ENCODE results near the gene UNKL.

UNKL gene

DNA sequence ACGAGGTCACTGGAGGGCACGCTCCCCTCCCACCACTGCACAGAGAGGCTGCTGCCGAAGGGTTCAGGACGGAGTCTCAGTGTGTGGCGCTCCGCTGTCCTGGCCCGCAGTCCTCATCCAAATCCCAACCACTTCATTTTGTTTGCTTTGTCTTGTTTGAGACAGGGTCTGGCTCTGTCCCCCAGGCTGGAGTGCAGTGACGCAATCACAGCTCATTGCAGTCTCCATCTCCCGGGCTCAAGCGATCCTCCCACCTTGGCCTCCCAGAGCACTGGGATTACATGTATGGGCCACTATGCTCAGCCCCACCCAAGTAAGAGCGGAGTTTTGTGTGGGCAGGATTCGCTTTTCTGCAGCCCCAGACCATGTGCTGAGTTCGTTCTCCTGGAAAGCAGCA is 12.7 kb downstream of the UNKL start:
- no peak for DNase-seq (ENCODE audit: low spot score)

DNA sequence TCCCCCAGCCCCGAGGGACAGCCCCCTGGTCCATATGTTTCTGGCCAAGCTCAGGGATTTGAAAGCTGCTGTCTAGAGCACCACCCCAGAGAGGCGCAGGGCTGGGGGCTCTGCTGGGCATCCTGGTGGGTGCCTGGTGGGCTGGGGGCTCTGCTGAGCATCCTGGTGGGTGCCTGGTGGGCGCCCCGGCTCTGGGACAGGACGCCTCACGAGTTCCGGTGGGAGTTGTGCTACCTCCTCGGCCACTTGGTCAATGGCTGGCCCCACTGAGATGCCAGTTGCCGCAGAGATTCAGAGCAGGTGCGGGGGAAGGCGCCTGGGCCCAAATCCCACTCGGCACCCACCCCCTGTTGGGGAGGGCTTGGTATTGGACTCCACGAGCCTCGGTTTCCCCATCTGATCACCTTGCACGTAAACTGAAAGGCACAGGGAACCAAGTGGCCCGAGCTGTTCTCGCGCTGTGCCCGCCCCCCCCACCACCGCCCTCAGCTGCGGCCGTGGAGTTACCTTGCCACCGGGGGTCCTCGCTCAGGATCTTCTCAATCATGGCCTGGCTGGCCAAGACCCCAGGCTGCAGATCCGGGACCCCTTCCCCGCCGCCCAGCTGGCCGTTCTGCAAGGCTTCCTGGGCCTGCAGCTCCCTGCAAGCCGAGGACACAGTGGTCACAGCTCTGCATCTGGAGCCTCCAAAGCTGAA is 13.3 kb downstream of the UNKL start:
- DNase-seq (ENCODE audit: low spot score): no peak

DNA sequence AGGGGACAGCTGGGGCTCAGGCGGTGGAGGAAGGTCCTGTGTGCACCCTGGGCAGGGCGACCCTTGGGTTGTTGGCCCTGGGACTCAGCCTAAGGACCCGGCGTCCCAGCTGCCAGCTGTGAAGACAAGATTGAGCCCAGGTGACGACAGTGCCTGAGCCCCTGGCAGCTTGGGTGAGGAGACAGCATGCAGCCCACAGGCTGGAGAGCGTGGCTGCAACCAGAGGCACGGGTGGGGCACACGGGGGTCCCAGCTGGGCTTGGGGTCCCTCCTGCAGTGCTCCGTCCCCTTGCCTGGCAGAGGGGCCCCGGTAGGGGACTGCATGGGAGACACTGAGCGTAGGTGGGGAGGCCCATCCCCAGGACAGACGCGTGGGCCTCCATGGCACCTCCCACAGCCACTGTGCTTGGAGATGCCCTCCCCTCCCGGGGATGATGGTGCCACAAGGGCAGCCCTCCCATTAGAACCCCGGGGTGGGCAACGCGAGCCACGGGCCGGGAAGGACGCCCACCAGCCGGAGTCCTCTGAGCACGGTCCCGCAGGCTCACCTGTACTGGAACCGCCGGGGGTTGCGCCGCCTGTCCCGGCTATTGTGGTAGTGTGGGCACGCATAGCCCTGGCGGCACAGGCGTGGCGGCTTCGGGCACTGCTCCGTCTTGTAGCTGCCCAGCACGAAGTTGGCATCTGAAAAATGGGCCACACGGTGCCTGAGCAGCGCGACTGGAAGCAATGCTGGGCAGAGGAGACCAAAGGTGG is 15.5 kb downstream of the UNKL start:
- no peak for DNase-seq (ENCODE audit: low spot score)

DNA sequence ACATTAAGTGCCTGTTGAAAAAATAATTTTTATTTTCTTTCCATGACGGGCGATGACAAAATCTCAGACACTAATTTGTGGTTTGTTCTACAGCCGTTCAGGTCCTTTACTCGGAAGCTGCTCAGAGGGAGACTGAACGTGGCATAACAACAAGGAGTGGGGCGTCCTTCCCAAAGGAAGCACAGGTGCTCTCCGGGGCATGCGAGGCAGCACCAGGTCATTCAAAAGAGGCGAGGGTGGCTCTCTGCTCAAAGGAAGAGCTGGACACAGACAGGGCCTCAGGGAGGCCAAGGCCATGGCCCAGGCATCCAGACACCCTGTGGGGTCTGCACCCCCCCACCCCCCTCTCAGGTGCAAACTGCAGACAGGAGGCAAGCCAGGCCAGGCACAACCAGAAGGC is 16.2 kb downstream of the UNKL start:
- no peak for DNase-seq (ENCODE audit: low spot score)

DNA sequence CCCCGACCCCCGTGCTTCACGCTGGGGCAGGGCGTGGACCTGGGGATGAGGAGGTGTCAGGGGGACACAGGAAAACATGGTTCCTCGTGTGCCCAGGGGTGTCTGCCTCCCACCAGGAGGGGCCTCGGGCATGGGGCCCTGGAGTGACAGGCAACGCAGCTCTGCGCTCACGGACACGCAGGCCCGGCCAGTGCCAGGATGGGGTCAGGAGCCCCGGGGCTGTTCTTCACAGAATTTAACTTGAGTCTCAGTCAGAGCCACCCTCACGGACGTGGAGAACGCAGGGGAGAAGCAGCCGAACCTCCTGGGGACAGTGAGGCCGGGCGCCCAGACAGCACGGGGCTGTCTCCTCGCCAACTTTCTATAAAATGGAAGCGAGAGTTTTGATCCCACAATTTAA is 16.7 kb downstream of the UNKL start:
- DNase-seq (ENCODE audit: low spot score): no peak

DNA sequence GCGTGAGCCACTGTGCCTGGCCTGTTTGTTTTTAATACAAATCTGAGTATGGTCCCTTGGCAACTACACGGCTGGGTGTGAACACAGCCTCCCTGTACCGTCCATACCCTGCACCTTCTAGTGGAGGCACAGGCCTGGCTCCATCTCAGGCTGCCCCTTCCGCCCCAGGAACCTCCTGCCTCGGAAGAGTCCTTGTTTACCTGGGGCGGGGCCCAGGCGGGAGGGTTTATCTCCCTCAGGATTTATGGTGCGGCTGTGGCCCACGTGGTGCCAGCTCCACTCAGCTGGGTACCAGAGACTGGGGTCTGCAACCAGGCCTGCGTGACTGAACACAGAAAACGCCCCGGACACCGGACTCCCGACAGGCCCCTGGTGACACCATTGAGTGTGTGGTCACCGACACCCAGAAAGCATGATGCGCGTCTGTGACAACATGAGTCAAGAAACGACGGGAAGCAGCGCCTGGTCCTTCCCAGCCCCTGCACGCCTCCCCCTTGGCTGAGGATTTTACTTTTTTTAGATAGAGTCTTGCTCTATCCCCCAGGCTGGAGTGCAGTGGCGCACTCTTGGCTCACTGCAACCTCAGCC is 19.0 kb downstream of the UNKL start:
- no peak for DNase-seq (ENCODE audit: low spot score)

GRCh38 chr16:1394367-1394951 is 20.0 kb downstream of the UNKL start:
- DNase-seq (ENCODE audit: low spot score): no peak

DNA sequence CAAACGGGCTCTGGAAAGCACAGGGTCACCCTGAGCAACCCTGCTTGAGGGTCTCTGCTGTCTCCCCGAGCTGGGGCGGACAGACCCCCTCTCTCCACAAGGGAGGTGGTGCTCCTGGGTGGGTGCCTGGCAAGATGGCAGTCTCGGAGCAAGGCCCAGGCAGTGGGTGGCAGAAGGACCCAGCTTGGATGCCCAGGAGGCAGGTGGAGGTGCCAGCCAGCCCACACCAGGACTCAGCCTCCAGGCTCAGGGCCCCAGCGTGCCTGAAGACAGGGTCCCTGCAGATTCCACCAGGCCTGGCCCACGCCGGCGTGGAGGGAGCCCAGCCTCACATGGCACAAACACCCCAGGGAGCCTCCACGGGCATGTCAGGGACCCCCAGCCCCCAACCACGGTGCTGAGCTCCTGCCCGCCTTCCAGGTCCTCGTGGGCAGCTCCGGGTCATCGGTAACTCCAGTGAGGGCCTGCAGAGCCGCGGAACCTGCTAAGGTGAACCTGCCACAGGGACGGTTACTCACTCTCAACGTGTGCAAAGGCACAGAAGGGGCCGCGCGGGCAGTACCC is 20.8 kb downstream of the UNKL start:
- DNase-seq (ENCODE audit: low spot score): no peak

DNA sequence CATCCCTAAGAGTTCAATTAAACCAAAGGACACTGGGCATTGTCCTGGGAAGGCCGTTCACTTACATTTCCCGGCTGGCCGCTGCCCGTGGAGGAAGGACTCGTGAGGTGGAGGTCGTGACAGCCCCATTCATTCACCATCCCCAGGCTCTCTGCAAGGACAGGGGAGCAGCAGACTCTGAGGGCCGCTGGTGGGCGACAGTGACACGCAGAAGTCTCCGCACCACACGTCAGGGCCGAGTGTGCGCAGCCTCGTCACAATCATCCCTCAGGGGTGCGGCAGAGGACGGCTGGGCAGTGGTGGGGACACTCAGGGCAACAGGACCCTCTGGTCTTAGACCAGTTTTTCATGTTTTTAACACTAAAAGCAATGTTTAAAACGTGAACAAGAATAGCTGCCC is 21.7 kb downstream of the UNKL start:
- no peak for DNase-seq (ENCODE audit: low spot score)

DNA sequence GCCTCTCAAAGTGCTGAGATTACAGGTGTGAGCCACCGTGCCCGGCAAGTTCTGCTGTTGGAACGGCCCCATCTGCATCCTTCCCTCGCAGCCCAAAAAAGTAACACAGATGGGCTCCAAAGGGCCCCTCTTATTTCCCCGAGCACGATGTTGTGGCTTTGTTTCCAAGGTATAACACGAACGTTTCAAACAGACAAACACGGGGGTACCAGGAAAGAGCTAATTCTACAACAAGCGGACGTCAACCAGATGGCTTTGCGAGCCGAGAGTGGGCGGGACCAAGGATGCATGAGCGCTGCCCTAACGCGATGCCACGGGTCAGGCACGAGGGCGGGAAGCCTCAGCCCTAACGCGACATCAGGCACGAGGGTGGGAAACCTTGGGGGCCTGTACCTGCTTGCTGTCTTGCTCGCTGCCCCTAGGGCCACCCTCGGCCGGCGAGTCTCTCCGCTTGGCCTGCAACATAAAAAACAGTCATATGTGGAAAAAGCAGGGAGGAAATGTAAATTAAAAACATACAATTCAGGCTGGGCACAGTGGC is 24.2 kb downstream of the UNKL start:
- DNase-seq (ENCODE audit: low spot score): no peak

GRCh38 chr16:1389762-1390161 is 24.7 kb downstream of the UNKL start:
- no peak for DNase-seq (ENCODE audit: low spot score)

GRCh38 chr16:1387331-1387730 is 27.2 kb downstream of the UNKL start:
- no peak for DNase-seq (ENCODE audit: low spot score)

- DNase-seq (ENCODE audit: low spot score): no peak
Observed at GRCh38 chr16:1385232-1385631, 29.3 kb downstream of the UNKL start.

- DNase-seq (ENCODE audit: low spot score): no peak
Observed at GRCh38 chr16:1383556-1383955, 30.9 kb downstream of the UNKL start.

DNA sequence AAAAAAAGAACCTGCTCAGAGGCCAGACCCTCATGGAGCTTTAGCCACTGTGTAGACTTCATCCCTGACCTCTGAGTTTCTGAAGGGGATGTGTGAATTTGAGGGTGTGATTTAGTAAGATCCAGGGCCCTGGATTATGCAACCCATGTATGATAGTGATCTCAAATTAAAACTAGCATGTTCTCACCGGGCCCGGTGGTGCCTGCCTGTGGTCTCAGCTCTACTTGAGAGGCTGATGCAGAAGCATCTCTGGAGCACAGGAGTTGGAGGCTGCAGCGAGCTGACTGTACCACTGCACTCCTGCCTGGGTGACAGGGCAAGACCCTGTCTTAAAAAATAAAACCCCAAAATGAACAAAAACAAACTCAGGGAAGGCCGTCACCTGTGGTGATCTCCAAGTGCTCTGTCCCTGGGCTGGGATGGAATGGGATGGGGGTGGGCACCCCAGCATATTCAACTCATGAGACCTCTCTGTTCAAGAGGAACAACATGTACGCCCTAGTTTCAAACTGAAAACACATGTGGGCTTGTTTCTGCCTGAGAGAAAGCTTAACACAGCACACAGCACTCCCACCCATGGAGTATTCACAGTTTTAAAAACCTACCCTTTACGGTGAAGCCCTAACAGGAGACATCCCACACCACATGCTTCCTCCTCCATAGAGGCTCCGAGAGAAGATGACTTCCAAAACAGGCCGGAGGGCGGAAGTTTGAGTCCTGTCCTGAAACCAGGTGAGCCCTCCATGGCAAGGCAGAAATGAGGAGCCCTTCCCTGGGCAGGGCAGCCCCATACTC is 32.7 kb downstream of the UNKL start:
- no peak for DNase-seq (ENCODE audit: low spot score)

DNA sequence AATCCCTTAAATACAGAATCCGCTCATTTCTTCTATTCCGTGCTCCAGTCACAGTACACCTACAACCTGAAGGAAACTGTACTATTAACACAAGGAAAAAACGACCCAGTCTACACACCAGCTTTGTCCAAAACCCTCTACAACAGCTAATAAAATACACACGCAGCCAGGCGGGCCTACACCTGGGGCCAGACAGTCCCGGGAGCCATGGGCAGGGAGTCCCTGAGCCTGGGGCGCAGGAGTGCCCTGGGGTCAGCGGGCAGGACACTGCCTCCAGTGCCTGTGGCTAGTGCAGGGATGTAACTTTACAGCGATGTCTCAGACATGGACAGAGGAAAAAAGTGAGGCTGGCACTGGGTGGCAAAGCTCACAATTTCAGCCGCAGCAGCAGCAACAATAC is 34.3 kb downstream of the UNKL start:
- no peak for DNase-seq (ENCODE audit: low spot score)

- peak; percentile 56 for DNase-seq (ENCODE audit: low spot score)
Observed at GRCh38 chr16:1379304-1380076, 35.0 kb downstream of the UNKL start.

GRCh38 chr16:1378804-1379303 is 35.6 kb downstream of the UNKL start:
- DNase-seq (ENCODE audit: low spot score): peak; percentile 69

DNA sequence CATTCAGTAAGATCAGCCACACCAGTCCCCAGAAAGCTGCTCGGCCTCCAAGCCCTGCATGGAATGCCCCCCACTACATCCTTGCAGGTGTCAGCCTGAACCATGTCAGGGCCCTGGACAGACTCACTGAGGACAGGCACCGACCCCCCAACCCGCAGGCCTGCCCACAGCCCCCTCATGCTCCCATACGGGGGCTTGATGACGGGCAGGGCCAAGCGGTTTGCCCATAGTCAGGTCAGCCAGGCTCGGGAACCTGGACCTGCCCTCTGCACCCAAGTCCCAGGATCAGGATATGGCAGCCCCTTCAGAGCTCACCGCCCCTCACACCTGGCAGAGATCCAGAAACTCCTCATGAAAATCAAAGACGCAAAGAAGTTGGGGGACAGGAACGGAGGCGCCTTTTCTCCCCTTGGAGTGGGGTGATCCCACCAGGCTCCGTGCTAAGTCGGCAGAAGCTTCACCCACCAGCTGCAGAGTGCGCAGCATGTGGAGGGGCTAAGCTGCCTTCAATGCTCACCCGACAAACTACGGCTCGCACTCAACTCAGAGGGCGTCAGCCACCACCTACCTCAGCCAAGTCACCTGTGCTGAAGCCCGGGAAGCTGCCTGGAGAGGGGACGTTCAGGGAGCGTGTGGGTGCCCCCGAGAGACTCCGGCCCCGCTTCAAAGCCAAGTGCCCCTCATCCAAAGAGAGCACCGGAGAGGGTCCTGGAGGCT is 36.3 kb downstream of the UNKL start:
- no peak for DNase-seq (ENCODE audit: low spot score)

DNA sequence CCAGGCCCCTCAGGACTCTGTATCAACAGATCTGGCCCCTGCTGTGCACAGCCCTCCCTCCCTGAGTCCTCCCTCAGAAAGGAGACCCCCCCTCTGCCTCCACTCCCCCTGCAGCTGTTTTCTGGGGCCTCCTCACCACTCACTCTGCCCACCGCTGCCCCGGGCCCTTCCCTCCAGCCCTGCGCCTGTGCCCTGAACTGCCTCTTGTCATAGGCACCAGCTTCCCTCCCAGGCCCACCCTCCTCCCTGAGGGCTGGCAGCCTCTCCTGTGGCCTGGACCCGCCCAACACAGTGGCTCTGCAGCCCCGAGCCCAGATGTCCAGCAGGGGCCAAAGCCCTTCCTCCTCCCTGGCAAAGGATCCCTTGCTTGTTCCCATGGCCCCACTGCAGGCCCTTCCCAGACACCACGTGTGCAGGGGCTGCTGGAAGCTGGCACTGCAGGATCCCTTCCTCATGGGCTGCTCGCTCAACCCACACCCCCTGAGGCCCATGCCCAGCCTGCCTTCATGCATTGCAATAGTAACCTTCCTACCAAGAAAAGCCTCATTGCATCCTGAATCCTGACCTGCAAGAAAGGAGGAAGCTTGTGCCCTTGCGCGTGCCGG is 37.0 kb downstream of the UNKL start:
- no peak for DNase-seq (ENCODE audit: low spot score)

All from kidney capillary endothelial cell (primary cell).